HG02610 (cell line): Measurements from ENCODE around the gene TP53I11.

ENCODE experiments used
- ATAC-seq: cut with Tn5 transposase; IDR thresholded peaks from one replicate; pipeline ENCODE4 v1.9.1; 2021; ENCODE audit warnings: mild to moderate bottlenecking, moderate library complexity; ENCODE audit not compliant: unreplicated experiment

Gene TP53I11

GRCh38 chr11:44959064-44959463 lies 8.4 kb upstream of the TP53I11 start:
- no peak for ATAC-seq

- no peak for ATAC-seq
Observed at GRCh38 chr11:44957776-44958564, 7.3 kb upstream of the TP53I11 start.

GRCh38 chr11:44957040-44957515 lies 6.4 kb upstream of the TP53I11 start:
- no peak for ATAC-seq

GRCh38 chr11:44955015-44955738 lies 4.5 kb upstream of the TP53I11 start:
- ATAC-seq, result no peak

- no peak for ATAC-seq
Observed at GRCh38 chr11:44954051-44954906, 3.6 kb upstream of the TP53I11 start.

- no peak for ATAC-seq
Observed at GRCh38 chr11:44952500-44953260, 2.0 kb upstream of the TP53I11 start.

- ATAC-seq, result no peak
Observed at GRCh38 chr11:44952082-44952481, 1.4 kb upstream of the TP53I11 start.

- ATAC-seq, result no peak
Observed at GRCh38 chr11:44950031-44950624, 555 bp downstream of the TP53I11 start.

GRCh38 chr11:44949160-44950030 lies 1.3 kb downstream of the TP53I11 start:
- ATAC-seq, result no peak

- no peak for ATAC-seq
Observed at GRCh38 chr11:44948155-44948554, 2.5 kb downstream of the TP53I11 start.

GRCh38 chr11:44947114-44947513 lies 3.6 kb downstream of the TP53I11 start:
- ATAC-seq, result no peak

GRCh38 chr11:44946263-44946662 lies 4.4 kb downstream of the TP53I11 start:
- ATAC-seq, result no peak

GRCh38 chr11:44945666-44946065 lies 5.0 kb downstream of the TP53I11 start:
- no peak for ATAC-seq

- no peak for ATAC-seq
Observed at GRCh38 chr11:44944853-44945235, 5.8 kb downstream of the TP53I11 start.

GRCh38 chr11:44944181-44944852 lies 6.4 kb downstream of the TP53I11 start:
- ATAC-seq, result no peak

- ATAC-seq, result no peak
Observed at GRCh38 chr11:44943696-44944095, 7.0 kb downstream of the TP53I11 start.

- peak; percentile 55 for ATAC-seq
Observed at GRCh38 chr11:44943118-44943517, 7.6 kb downstream of the TP53I11 start.
